ENCODE results near the gene BOLA1. TPM values are rescaled to one million over a fixed set of nuclear protein-coding genes. Genes with fewer than 3 reads are reported as not detected.
A peak's percentile ranks its signal among the peaks of the same experiment; 100 is the strongest.

Gene BOLA1
- total RNA-seq, 1 donor from 2014 or later, result 10.5 TPM

- H3K4me3 Mint-ChIP-seq (ENCODE audit: unreplicated experiment), result peak overlapping the region; percentile 19
Observed at GRCh38 chr1:149925345-149925744, 26.0 kb downstream of the BOLA1 start.

GRCh38 chr1:149925751-149926150 is 26.4 kb downstream of the BOLA1 start:
- no peak for DNase-seq (ENCODE audit: low spot score)
- H3K4me3 Mint-ChIP-seq (ENCODE audit: unreplicated experiment), result peak overlapping the region; percentile 99
- H3K36me3 Mint-ChIP-seq (ENCODE audit: low read depth), result peaks cover 36% of the 10 kb centered on the region
- H3K4me1 Mint-ChIP-seq (ENCODE audit: low read depth), result peaks cover 42% of the 10 kb centered on the region
- TF ChIP-seq CTCF (IDR thresholded peaks at IDR 0.05), result no peak
- H3K9me3 Mint-ChIP-seq (ENCODE audit: low read depth), result no peaks in the 10 kb centered on the region
- H3K27me3 Mint-ChIP-seq (ENCODE audit: low read depth), result no peaks in the 10 kb centered on the region
- no peak overlapping the region for H3K27ac Mint-ChIP-seq (ENCODE audit: unreplicated experiment)

More at GRCh38 chr1:149925345-149925744, 26.0 kb downstream of the BOLA1 start:
- Mint-ChIP-seq H3K27ac (ENCODE audit: unreplicated experiment) (no peak overlapping the region), H3K4me1 (ENCODE audit: low read depth) (peaks cover 42% of the 10 kb centered on the region), H3K36me3 (ENCODE audit: low read depth) (peaks cover 33% of the 10 kb centered on the region), H3K9me3 (ENCODE audit: low read depth) (no peaks in the 10 kb centered on the region), H3K27me3 (ENCODE audit: low read depth) (no peaks in the 10 kb centered on the region)
- TF ChIP-seq CTCF (IDR thresholded peaks at IDR 0.05), result no peak
- DNase-seq (ENCODE audit: low spot score), result no peak

- H3K4me1 Mint-ChIP-seq (ENCODE audit: low read depth), result peaks cover 45% of the 10 kb centered on the region
- peaks cover 38% of the 10 kb centered on the region for H3K36me3 Mint-ChIP-seq (ENCODE audit: low read depth)
- H3K27me3 Mint-ChIP-seq (ENCODE audit: low read depth), result no peaks in the 10 kb centered on the region
- no peak for DNase-seq (ENCODE audit: low spot score)
- no peak overlapping the region for H3K27ac Mint-ChIP-seq (ENCODE audit: unreplicated experiment)
- H3K4me3 Mint-ChIP-seq (ENCODE audit: unreplicated experiment), result peak overlapping the region; percentile 99
- no peak for TF ChIP-seq CTCF (IDR thresholded peaks at IDR 0.05)
- H3K9me3 Mint-ChIP-seq (ENCODE audit: low read depth), result no peaks in the 10 kb centered on the region
Observed at GRCh38 chr1:149926296-149926695, 26.9 kb downstream of the BOLA1 start.

- Mint-ChIP-seq H3K4me1 (ENCODE audit: low read depth) (peaks cover 51% of the 10 kb centered on the region), H3K36me3 (ENCODE audit: low read depth) (peaks cover 46% of the 10 kb centered on the region)
- no peak for DNase-seq (ENCODE audit: low spot score)
Observed at GRCh38 chr1:149927056-149927562, 27.7 kb downstream of the BOLA1 start.

More at GRCh38 chr1:149927056-149927562, 27.7 kb downstream of the BOLA1 start:
- H3K27me3 Mint-ChIP-seq (ENCODE audit: low read depth), result no peaks in the 10 kb centered on the region
- H3K4me3 Mint-ChIP-seq (ENCODE audit: unreplicated experiment), result peak overlapping the region; percentile 99
- no peaks in the 10 kb centered on the region for H3K9me3 Mint-ChIP-seq (ENCODE audit: low read depth)
- peak overlapping the region; percentile 98 for H3K27ac Mint-ChIP-seq (ENCODE audit: unreplicated experiment)
- TF ChIP-seq CTCF (IDR thresholded peaks at IDR 0.05), result no peak
